HG03457 (cell line): Measurements from ENCODE around the gene PRICKLE2.

ENCODE experiments used
- ATAC-seq: cut with Tn5 transposase; IDR thresholded peaks from one replicate; pipeline ENCODE4 v1.9.1; 2021; ENCODE audit warnings: moderate number of reproducible peaks; ENCODE audit not compliant: unreplicated experiment

PRICKLE2 gene

GRCh38 chr3:64053117-64053516 lies 172.1 kb downstream of the PRICKLE2 start:
- ATAC-seq = no peak

GRCh38 chr3:64049832-64050231 lies 175.4 kb downstream of the PRICKLE2 start:
- no peak for ATAC-seq

GRCh38 chr3:64049136-64049535 lies 176.1 kb downstream of the PRICKLE2 start:
- no peak for ATAC-seq

GRCh38 chr3:64048631-64049061 lies 176.6 kb downstream of the PRICKLE2 start:
- no peak for ATAC-seq

- no peak for ATAC-seq
Measured at GRCh38 chr3:64047787-64048186, 177.5 kb downstream of the PRICKLE2 start.

- no peak for ATAC-seq
Measured at GRCh38 chr3:64046996-64047594, 178.2 kb downstream of the PRICKLE2 start.

GRCh38 chr3:64046592-64046991 lies 178.7 kb downstream of the PRICKLE2 start:
- no peak for ATAC-seq

- ATAC-seq = no peak
Measured at GRCh38 chr3:64042952-64043351, 182.3 kb downstream of the PRICKLE2 start.
